ENCODE data around the gene FPGS.
"Not testable (repeated sequence)": the region's sequence is repeated elsewhere in the genome, so short reads cannot be mapped to it uniquely, and the experiment has no call there.

FPGS gene

DNA sequence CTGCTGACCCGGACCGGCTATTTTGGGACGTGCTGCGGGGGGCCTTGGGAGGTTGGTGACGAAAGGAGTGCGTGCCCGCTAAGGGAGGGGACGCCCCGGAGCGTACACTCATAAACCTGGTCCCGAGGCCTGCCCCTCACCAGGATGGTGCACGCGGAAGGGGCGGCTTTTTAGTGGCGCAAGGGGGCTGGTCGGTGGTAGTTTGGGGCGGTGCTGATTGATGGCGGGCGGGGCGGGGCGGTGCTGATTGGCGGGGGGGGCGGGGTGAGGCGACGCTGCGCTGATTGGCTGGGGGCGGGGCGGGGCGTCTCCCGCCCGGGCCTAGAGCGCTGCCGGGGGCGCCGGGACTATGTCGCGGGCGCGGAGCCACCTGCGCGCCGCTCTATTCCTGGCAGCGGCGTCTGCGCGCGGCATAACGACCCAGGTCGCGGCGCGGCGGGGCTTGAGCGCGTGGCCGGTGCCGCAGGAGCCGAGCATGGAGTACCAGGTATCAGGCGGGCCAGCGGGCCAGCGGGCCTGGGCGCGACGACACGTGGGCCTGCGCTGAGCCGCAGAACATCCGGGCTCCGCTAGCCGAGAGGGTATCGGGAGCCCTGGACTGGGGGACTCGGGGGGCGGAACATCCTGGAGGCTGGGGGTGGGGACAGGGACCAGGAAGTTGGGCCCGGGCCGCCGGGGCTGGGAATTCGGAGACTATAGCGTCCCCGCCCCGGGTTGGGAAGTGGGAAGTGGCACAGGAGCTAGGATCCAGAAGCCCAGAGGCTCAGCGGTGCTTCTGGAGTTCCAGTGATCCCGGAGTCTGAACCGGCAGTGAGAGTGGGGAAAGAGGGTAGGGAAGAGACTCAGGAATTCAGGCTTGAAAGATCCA lies at the start of gene FPGS:
Gene FPGS (plus strand): TSS at position 307 of the 868 bp plus-strand sequence. CDS start 43 bp downstream, at position 350.
- peak within 1 kb of the TSS; percentile 77 for H3K4me3 ChIP-seq (ENCODE audit: low read depth, low read length)

GRCh38 chr9:127753148-127753547 lies 49.5 kb upstream of the FPGS start:
- H3K4me3 ChIP-seq (ENCODE audit: low read depth, low read length) = no peak overlapping the region

DNA sequence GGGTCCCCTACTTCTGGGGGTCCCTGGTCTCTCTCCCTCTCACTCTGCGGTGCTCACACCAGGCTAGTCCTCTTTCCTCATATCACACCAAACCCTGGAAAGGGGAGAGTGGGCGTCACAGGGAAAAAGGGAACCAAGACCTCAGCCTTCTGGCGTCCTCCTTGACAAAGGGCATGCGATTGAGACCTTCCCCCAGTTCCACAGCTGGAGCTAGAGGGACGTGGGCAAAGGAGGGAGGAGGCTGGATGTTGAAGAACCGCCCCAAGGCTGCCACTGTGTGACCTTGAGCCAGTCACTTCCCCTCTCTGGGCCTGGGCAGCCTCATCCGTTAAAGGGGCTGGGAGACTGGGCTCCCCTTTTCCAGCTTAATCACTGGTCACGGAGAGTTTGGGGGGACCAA lies 49.1 kb upstream of the FPGS start:
- no peak overlapping the region for H3K4me3 ChIP-seq (ENCODE audit: low read depth, low read length)

DNA sequence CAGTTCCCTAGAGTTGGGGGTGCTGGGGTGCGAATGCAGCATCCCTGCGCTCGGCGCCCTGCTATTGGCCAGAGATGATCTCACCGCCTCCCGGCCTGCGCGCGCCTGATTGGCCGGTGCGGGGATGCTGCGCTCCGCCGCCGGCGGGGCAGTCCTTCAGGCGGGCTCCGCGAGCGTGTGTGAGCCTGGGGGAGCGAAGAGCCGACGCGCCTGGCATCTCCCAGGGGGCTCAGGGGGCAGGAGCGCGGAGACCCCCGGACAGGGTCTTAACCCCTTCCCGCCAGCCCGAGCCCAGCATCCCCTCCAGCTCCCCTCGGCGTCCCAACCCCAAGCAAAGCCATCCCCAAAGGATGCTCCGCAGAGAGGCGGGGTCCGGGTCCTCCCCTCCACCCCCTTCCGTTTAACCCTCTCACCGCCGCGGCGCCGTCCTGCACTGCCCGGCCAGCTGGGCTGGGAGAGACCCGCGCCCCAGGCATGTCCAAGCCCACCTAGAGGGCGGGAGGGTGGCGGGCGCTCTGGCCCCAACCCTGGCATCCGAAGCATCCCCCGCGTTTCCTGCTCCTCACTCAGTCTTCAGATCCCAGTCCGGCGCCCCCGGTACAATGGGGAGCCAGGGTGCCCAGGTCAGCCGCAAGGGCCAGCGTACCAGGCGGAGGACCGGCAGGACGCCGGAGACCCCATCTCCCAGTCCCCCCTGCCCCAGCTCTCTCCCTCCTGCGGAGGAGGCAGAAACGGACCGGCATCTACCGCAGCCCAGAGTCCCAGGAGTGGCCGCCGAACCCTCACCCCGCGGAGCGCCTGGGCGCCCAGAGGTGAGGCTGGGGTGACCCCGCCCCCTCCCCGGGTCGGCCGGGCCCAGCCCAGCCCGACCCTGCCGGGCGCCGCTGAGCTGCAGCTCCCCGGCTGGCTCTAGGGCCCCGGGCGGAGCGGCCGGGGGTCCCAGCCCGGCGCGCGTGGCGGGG lies 48.3 kb upstream of the FPGS start:
- H3K4me3 ChIP-seq (ENCODE audit: low read depth, low read length) = peak overlapping the region; percentile 57

DNA sequence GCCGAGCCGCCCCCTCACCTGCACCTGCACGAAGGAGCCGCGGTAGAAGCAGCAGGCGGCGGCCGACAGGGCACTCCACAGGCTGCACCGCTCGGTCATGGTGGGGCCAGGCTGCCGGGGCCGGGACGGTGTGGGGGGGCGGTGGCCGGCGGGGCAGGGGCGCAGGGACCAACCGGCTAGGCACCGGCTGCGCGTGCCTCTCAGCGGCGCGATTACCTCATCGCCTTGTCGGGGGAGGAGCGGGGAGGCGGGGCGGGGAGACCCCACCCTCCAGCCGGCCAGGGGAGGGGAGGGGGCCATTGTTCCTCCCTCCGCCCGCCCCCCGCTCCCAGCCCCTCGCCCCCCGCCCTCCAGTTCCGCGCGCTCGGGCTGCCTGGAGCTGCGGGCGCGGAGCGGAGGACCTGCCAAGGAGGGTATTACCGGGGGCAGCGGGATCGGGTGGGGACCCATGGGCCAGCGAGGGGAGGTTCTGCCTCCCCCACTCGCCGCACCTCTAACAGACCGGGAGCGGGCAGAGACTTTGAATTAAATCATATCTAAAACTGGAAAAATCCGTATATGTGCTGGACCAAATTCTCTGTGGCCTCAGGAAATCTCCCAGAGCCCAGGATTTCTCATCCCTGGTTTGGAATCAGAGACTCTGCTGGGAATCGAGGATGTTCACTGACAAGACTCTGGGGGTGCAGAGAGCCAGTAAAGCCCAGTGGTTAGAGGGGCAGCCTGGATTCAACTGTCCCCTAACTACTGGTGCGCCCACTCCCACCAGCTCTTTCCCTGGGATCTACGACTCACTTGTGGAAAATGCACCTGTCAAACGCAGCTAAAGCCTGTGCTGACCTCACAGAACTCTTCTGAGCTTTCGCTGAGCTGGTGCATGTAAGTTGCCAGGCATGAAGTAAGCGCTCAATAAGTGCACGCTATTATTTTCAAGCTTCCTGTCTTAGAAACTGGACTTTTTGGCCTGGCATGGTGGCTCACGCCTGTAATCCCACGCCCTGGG lies 47.3 kb upstream of the FPGS start:
- peak overlapping the region; percentile 57 for H3K4me3 ChIP-seq (ENCODE audit: low read depth, low read length)

DNA sequence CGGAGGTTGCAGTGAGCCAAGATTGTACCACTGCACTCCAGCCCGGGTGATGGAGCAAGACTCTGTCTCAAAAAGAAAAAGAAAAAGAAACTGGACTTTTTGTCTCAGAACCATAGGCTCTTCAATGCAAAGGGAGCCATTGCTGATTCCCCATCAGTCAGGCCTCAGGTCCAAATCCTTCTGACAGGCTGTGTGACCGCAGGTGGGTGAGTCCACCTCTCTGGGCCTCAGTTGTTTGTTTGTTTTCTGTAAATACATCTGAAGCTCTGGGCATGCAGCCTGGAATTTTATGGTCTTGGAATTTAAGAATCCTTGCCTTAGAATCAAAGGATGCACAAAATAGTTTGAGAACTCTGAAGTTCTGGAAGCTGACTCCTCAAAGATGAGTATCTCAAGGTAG lies 46.4 kb upstream of the FPGS start:
- H3K4me3 ChIP-seq (ENCODE audit: low read depth, low read length) = no peak overlapping the region

DNA sequence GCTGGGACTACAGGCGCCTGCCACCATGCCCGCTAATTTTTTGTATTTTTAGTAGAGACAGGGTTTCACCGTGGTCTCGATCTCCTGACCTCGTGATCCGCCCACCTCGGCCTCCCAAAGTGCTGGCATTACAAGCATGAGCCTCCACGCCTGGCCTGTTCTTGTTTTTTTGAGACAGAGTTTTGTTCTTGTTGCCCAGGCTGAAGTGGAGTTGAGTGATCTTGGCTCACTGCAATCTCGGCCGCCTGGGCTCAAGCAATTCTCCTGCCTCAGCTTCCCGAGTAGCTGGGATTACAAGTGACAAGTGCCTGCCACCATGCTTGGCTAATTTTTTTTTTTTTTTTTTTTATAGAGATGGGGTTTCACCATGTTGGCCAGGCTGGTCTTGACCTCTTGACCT lies 45.9 kb upstream of the FPGS start:
- H3K4me3 ChIP-seq (ENCODE audit: low read depth, low read length) = not testable (repeated sequence)

DNA sequence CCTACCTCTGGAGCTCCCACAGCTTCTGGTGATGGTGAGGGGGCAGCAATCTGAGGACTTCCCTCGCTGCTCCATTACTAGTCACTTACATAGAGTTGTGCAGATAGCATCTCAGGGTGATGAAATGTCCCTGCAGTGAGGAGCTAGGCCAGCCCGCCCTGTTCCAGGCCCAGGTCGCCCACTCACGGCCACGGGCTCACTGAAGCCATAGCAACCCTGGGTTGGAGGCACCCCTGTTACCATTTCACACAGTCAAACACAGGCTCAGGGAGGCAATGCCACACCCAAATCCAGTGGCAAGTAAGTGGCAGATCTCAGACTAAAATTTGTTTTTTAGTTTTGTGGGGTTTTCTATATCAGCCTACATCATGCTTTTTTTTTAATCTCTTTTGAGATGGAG lies 43.8 kb upstream of the FPGS start:
- no peak overlapping the region for H3K4me3 ChIP-seq (ENCODE audit: low read depth, low read length)

- no peak overlapping the region for H3K4me3 ChIP-seq (ENCODE audit: low read depth, low read length)
Observed at GRCh38 chr9:127761061-127761460, 41.6 kb upstream of the FPGS start.

DNA sequence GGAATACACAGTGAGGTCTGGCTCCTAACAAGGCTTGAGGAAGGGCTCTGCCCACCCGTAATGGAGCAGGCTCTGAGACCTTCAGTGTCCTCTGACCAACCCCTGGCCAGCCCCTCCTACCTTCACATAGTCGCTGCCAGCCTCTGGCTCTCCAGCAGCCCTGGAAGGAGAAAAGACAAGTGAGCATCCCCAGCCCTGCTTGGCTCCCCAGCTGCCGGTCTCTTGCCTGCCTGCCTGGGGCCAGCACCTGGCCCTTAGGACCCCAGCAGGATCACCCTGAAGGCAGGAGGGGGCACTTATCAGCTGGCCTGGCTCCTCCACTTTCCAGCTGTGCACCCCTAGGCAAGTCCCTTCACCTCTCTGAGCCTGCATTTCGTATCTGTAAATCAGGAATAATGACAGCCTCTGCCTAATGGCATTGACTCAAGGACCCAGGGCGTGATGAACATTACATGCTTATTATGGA lies 41.2 kb upstream of the FPGS start:
- no peak overlapping the region for H3K4me3 ChIP-seq (ENCODE audit: low read depth, low read length)

- H3K4me3 ChIP-seq (ENCODE audit: low read depth, low read length) = no peak overlapping the region
Observed at GRCh38 chr9:127762111-127762676, 40.5 kb upstream of the FPGS start.

DNA sequence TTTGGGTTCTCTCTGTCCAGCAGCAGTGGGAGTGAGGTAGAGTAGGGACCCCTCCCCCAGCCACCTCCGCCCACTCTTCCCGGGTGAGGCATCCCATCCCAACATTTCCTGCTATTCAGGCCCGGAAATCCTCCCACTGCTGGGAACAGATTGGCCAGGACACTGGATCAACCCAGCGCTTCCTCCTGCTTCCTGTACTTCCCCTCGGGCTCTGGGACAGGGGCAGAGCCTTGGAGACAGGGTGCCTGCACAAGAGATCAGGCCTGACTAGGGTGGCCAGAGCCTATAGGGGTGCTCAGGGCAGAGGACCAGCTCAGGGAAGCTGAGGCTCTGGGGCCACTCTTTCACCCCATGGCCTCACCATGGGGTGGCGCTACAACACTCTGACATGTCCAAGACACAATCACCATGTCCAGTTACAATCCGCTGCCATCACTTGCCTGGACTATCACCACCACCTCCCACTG lies 38.7 kb upstream of the FPGS start:
- H3K4me3 ChIP-seq (ENCODE audit: low read depth, low read length) = no peak overlapping the region

GRCh38 chr9:127765418-127765817 lies 37.3 kb upstream of the FPGS start:
- no peak overlapping the region for H3K4me3 ChIP-seq (ENCODE audit: low read depth, low read length)

- no peak overlapping the region for H3K4me3 ChIP-seq (ENCODE audit: low read depth, low read length)
Observed at GRCh38 chr9:127767410-127767809, 35.3 kb upstream of the FPGS start.

DNA sequence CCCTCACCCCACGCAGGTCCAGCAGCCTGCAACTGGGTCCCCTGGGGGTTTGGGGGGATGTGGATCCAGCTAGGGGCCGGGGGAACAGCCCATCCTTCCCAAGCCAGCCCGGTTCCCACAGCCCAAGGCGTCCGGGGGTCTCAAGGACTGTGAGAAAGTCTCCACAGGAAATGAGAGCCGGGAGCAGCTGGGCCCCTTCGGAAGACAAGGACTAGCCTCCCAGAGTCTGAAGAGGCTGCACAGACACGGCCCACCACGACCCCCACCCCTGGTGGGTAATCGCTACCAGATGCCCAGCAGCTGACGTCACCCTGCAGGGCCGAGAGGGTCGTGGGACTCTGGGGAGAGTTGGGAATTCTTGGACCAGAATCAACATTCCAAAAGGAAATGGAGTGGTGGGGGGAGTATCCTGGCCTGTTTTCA lies 34.8 kb upstream of the FPGS start:
- H3K4me3 ChIP-seq (ENCODE audit: low read depth, low read length) = no peak overlapping the region

GRCh38 chr9:127768698-127769097 lies 34.0 kb upstream of the FPGS start:
- no peak overlapping the region for H3K4me3 ChIP-seq (ENCODE audit: low read depth, low read length)

DNA sequence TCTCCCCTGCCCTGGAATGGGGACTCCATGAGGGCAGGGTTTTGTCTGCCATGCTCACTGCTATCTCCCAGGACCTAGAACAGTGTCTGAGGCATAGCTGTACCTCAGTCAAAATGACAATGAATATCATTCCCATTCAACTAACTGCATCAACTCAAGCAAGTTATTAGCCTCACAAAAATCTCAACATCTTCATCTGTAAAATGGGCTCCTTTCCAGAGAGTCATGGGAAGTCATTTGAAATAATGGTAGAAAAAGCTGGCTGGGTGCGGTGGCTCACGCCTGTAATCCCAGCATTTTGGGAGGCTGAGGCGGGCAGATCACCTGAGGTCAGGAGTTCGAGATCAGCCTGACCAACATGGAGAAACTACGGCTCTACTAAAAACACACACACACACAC lies 33.6 kb upstream of the FPGS start:
- H3K4me3 ChIP-seq (ENCODE audit: low read depth, low read length) = no peak overlapping the region

DNA sequence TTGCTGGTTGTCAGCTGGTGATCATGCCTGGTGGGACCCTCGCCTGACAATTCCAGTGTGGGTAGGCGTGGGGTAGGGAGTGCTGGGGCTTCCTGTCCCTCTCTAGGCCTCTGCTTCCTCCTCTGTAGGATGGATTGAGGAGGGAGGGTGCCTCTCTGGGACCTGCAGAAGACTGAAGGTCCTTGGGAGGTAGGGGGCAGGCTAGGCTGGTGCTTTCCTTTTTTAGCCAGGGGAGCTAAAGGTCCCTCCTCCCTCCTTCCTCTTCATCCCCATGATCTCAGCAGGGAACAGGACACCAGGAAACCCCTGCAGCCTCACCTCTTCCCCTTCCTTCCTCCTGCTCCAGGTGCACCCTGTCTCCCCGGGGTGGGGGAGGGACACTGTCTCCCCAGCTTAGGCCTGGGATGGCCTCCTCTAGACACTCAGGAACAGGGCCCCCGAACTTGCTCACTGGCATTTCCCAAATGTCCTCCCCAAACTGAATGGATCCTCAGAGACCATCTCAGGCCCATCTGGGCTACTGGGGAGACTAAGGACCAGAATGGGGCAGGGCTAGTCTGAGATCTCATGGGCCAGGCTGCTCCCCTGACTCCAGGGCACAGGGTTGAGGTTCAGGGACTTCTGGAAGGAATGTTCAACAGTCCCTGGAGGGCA lies 32.6 kb upstream of the FPGS start:
- no peak overlapping the region for H3K4me3 ChIP-seq (ENCODE audit: low read depth, low read length)

- H3K4me3 ChIP-seq (ENCODE audit: low read depth, low read length) = no peak overlapping the region
Observed at GRCh38 chr9:127770583-127770904, 32.1 kb upstream of the FPGS start.

All from iPS-11a (cell line).